Measurements from ENCODE around the gene PFAS. TPM values are rescaled to one million over a fixed set of nuclear protein-coding genes. Genes with fewer than 3 reads are reported as not detected.

PFAS gene
- total and polyA plus RNA-seq, 11 donors, result 6.1 to 23.8 (median 13.2) TPM

DNA sequence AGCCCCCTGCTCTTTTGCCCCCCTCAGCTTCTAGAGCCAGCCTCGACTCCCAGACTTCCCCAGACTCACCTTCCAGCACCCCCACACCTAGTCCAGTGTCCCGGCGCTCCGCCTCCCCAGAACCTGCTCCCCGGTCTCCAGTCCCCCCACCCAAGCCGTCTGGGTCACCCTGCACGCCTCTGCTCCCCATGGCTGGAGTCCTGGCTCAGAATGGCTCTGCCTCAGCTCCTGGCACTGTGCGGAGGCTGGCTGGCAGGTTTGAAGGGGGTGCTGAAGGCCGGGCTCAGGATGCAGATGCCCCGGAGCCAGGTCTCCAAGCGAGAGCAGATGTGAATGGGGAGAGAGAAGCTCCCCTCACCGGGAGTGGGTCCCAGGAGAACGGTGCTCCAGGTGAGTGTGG, 63.2 kb downstream of the PFAS start:
- WGBS, 4 donors, result 60 to 83% (median 68%) methylated on average over 13 of the region's 13 CpGs
- Histone ChIP-seq H3K27ac (peak overlapping the region in 10 of 12 donors; percentile 43 to 98 (median 88)), H3K4me3 (peak overlapping the region in 11 of 12 donors; percentile 44 to 66 (median 56)), H3K4me1 (peaks cover 0 to 38% (median 17%) of the 10 kb centered on the region in 12 donors), H3K27me3 (peaks cover 3 to 50% (median 9%) of the 10 kb centered on the region in 9 donors), H3K36me3 (peaks cover 0 to 31% (median 14%) of the 10 kb centered on the region in 9 donors), H3K9me3 (no peaks in the 10 kb centered on the region)
- peak in 1 of 5 donors; percentile 42 for DNase-seq
- intact Hi-C loops (cut with DNase I), result loop anchor here in 6 of 10 donors (5.0 to 10.0 kb wide), 5 partner anchors 50 to 70 kb away; partner anchors contain the start of genes KRABD2 (in 4 of the 6) and RPL26 (in 1 of the 6)
- TF ChIP-seq POLR2A (IDR thresholded peaks at IDR 0.05), result no peak
- TF ChIP-seq, protein P1, sequence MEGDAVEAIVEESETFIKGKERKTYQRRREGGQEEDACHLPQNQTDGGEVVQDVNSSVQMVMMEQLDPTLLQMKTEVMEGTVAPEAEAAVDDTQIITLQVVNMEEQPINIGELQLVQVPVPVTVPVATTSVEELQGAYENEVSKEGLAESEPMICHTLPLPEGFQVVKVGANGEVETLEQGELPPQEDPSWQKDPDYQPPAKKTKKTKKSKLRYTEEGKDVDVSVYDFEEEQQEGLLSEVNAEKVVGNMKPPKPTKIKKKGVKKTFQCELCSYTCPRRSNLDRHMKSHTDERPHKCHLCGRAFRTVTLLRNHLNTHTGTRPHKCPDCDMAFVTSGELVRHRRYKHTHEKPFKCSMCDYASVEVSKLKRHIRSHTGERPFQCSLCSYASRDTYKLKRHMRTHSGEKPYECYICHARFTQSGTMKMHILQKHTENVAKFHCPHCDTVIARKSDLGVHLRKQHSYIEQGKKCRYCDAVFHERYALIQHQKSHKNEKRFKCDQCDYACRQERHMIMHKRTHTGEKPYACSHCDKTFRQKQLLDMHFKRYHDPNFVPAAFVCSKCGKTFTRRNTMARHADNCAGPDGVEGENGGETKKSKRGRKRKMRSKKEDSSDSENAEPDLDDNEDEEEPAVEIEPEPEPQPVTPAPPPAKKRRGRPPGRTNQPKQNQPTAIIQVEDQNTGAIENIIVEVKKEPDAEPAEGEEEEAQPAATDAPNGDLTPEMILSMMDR (IDR thresholded peaks at IDR 0.05), result no peak
- no peak for ATAC-seq

DNA sequence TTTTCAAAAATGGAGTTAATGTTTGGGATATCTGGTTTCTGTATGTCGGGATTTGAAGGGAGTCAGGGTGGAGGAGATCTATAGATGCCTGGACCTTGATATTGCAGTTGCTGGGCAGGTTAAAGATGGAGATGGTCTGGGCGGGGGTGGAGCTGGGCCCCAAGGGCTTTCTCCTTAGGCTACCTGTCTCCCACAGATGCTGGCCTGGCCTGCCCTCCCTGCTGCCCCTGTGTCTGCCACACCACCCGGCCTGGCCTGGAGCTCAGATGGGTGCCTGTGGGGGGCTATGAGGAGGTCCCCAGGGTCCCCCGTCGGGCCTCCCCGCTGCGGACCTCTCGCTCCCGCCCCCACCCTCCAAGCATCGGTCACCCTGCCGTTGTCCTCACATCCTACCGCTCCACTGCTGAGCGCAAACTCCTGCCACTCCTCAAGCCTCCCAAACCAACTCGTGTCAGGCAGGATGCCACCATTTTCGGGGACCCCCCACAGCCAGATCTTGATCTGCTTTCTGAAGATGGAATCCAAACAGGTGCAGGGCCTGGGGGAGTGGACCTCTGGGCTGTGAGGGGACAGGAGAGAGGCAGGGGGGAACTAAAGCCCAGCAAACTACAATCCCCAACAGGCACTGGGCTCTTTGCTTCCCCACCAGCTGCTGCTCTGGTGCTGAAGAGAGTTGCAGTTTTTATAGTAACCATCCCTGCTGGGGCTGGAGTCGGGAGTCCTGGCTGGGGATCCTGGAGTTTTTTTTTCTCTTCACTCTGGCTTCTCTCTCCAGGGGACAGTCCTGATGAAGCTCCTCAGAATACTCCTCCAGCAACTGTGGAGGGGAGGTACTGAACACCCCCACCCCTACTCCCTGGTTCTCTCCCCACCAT, 63.9 kb downstream of the PFAS start:
- Histone ChIP-seq H3K27ac (peak overlapping the region in 6 of 12 donors; percentile 43 to 98 (median 92)), H3K27me3 (peaks cover 3 to 50% (median 9%) of the 10 kb centered on the region in 9 donors), H3K4me1 (peaks cover 0 to 38% (median 17%) of the 10 kb centered on the region in 12 donors), H3K36me3 (peaks cover 0 to 36% (median 17%) of the 10 kb centered on the region in 9 donors), H3K9me3 (no peaks in the 10 kb centered on the region), H3K4me3 (peak overlapping the region in 11 of 12 donors; percentile 44 to 66 (median 56))
- WGBS, 4 donors, result 49 to 63% (median 56%) methylated on average over 15 to 16 of the region's 16 CpGs
- ATAC-seq, result no peak
- DNase-seq, result peak in 1 of 5 donors; percentile 47
- TF ChIP-seq, protein P1 (IDR thresholded peaks at IDR 0.05), result no peak
- TF ChIP-seq POLR2A (IDR thresholded peaks at IDR 0.05), result no peak
- intact Hi-C loops (cut with DNase I), result loop anchor here in 6 of 10 donors (5.0 to 10.0 kb wide), 5 partner anchors 49 to 69 kb away; partner anchors contain the start of genes KRABD2 (in 4 of the 6) and RPL26 (in 1 of the 6)

DNA sequence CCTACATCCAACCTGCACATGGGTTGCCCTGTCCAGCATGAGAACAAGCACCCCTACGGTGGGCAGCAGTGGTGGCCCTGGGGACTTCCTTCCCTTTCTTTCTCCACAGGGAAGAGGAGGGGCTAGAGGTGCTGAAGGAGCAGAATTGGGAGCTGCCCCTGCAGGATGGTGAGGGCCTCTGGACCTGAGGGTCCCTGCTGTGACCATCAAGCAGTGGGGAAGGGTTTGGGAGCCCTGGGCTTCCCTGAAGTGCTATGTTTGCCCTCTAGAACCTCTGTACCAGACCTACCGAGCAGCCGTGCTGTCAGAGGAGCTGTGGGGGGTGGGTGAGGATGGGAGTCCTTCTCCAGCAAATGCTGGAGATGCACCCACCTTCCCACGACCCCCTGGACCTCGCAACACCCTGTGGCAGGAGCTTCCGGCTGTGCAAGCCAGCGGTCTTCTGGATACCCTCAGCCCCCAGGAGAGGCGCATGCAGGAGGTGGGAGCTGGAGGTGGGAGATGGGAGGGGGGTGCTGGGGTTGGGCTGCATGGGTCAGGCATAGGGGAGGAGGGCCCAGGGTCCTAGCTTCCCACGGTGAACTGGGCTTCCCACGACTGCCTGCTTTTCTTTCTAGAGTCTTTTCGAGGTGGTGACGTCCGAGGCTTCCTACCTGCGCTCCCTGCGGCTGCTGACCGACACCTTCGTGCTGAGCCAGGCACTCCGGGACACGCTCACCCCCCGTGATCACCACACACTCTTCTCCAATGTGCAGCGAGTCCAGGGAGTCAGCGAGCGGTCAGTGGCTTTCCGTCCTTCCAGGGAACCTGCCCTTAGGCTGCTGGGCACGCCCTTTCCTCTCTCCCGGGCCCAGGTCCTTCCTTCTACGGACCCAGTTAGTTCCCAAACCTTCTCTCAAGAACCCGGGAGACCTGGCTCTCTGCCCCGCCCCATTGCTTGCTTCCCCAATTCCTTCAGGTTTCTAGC, 66.0 kb downstream of the PFAS start:
- 24 to 31% (median 25%) methylated on average over 17 to 29 of the region's 29 CpGs for WGBS, 4 donors
- intact Hi-C loops (cut with DNase I), result loop anchor here in 6 of 10 donors (5.0 to 10.0 kb wide), 5 partner anchors 47 to 67 kb away; partner anchors contain the start of genes KRABD2 (in 4 of the 6) and RPL26 (in 1 of the 6)
- ATAC-seq (no peak), DNase-seq (no peak)
- TF ChIP-seq, protein P1 (IDR thresholded peaks at IDR 0.05), result no peak
- TF ChIP-seq POLR2A (IDR thresholded peaks at IDR 0.05), result no peak
- Histone ChIP-seq H3K4me1 (peaks cover 0 to 36% (median 17%) of the 10 kb centered on the region in 12 donors), H3K36me3 (peaks cover 0 to 49% (median 28%) of the 10 kb centered on the region in 9 donors), H3K4me3 (peak overlapping the region in 8 of 12 donors; percentile 0 to 26 (median 6)), H3K27me3 (peaks cover 3 to 50% (median 9%) of the 10 kb centered on the region in 9 donors), H3K27ac (no peak overlapping the region), H3K9me3 (no peaks in the 10 kb centered on the region)

All from heart left ventricle (tissue), 16 donors.